Measurements from ENCODE around the gene TTLL3. TPM values are rescaled to one million over a fixed set of nuclear protein-coding genes. Genes with fewer than 3 reads are reported as not detected.
A peak's percentile ranks its signal among the peaks of the same experiment; 100 is the strongest.

TTLL3 gene
- total RNA-seq, 1 experiment from 2014 or later: 8.4 TPM

DNA sequence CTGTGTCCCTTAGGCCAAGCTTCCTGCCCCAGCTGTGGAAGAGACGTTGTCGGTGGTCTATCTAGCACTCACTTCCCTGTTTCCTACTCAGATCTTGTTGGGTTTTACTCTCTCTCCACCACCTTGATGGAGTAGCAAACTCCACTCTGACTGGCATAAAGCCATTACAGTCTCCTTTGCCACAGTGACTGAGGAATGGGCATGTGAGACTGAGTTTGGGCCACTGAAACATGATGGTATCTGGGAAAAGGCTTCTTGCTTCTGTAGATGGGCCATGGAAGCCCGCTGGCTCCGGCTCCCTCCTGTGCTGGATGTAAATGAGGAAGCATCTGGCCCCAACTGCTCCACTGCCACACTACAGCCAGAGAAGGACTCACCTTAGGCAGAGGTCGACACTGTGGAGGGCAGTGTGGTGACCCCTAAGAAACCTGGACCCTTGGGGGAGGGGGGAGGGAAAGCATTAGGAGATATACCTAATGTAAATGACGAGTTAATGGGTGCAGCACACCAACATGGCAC is 30.9 kb upstream of the TTLL3 start:
- 0 out of 2 replicates have a peak, but pooled peaks cover 3% of the 10 kb centered on the region for H3K36me3 ChIP-seq (ENCODE audit: low read depth, low read length)
- no peaks in the 10 kb centered on the region for H3F3A ChIP-seq (ENCODE audit: low read length, unreplicated experiment)
- DNase-seq (no peak), ATAC-seq (no peak)
- intact Hi-C loops (cut with micrococcal nuclease): loop anchor here (10.0 kb wide), 1 partner anchor 64 kb away; no protein-coding TSS in a partner anchor
- H3K4me1 ChIP-seq (ENCODE audit: insufficient read depth, low read length): no peaks in the 10 kb centered on the region
- no peak overlapping the region for H2AFZ ChIP-seq (ENCODE audit: low read length)
- no peaks in the 10 kb centered on the region for H3K27me3 ChIP-seq (ENCODE audit: low read length)
- POLR2A ChIA-PET (ENCODE audit: unreplicated experiment): no interaction called here
- no peak overlapping the region for H3K27ac ChIP-seq (ENCODE audit: low read length)
- no peaks in the 10 kb centered on the region for H3K9me3 ChIP-seq (ENCODE audit: low read length)
- H3K4me3 ChIP-seq (ENCODE audit: low read length): no peak overlapping the region
- CTCF ChIA-PET: no interaction called here
- BruUV-seq (replicated peaks): no TSS peak
- H3K79me2 ChIP-seq (ENCODE audit: low read length): no peaks in the 10 kb centered on the region
- no peak overlapping the region for H3K4me2 ChIP-seq (ENCODE audit: low read length)
- no peak overlapping the region for H3K9ac ChIP-seq (ENCODE audit: low read length)
- no peaks in the 10 kb centered on the region for H3K9me2 ChIP-seq (replicated peaks; ENCODE audit: low read length)
- H4K20me1 ChIP-seq (ENCODE audit: low read length): no peaks in the 10 kb centered on the region
- TF ChIP-seq EZH2phosphoT487 (IDR thresholded peaks at IDR 0.05; ENCODE audit: borderline replicate concordance, low read length): no peak
- TF ChIP-seq, protein P1, sequence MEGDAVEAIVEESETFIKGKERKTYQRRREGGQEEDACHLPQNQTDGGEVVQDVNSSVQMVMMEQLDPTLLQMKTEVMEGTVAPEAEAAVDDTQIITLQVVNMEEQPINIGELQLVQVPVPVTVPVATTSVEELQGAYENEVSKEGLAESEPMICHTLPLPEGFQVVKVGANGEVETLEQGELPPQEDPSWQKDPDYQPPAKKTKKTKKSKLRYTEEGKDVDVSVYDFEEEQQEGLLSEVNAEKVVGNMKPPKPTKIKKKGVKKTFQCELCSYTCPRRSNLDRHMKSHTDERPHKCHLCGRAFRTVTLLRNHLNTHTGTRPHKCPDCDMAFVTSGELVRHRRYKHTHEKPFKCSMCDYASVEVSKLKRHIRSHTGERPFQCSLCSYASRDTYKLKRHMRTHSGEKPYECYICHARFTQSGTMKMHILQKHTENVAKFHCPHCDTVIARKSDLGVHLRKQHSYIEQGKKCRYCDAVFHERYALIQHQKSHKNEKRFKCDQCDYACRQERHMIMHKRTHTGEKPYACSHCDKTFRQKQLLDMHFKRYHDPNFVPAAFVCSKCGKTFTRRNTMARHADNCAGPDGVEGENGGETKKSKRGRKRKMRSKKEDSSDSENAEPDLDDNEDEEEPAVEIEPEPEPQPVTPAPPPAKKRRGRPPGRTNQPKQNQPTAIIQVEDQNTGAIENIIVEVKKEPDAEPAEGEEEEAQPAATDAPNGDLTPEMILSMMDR (conservative IDR thresholded peaks at IDR 0.05; ENCODE audit: low read depth, low read length): no peak
- TF ChIP-seq EZH2 (IDR thresholded peaks at IDR 0.05; ENCODE audit: low read length, unreplicated experiment): no peak

DNA sequence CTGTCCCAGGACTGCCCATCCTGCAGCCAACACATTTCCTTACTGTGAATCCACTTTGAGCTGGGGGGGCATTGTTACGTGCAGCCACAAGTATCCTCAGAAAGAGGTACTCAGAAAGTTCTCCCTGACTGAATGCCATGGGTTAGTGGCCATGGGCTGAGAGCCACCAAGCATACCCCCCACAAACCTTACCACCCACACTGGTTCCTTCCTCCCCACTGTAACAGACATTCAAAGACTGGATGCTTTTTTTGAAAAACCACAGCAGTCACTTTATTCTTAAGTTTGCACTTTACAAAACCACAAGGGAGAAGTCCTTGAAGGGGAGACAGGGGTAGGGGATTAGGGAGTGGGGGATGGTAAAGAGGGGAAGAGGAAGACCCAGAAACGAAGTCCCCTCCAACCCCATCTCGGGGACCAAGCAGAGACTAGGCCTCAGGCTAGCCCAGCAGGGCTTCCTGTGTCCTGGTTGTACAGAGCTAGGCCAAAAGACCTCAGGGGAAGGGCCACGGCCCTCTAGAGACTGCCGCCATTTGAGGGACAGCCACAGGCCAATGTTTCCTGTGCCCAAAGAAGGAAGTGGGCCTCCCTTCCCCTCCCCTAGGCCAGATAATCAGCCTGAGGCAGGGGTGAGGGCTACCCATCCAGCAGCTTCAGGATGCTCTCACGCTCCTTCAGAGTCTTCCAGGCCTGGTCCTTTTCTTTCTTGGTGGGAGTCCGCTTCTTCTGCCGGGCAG is 30.2 kb upstream of the TTLL3 start:
- H3K27me3 ChIP-seq (ENCODE audit: low read length): no peaks in the 10 kb centered on the region
- H4K20me1 ChIP-seq (ENCODE audit: low read length): no peaks in the 10 kb centered on the region
- H3F3A ChIP-seq (ENCODE audit: low read length, unreplicated experiment): no peaks in the 10 kb centered on the region
- intact Hi-C loops (cut with micrococcal nuclease): loop anchor here (10.0 kb wide), 1 partner anchor 65 kb away; no protein-coding TSS in a partner anchor
- ChIA-PET CTCF (no interaction called here), POLR2A (ENCODE audit: unreplicated experiment) (no interaction called here)
- H3K79me2 ChIP-seq (ENCODE audit: low read length): no peaks in the 10 kb centered on the region
- BruUV-seq (replicated peaks): TSS peak; percentile 55
- H2AFZ ChIP-seq (ENCODE audit: low read length): no peak overlapping the region
- DNase-seq: no peak
- no peak overlapping the region for H3K27ac ChIP-seq (ENCODE audit: low read length)
- H3K9me3 ChIP-seq (ENCODE audit: low read length): no peaks in the 10 kb centered on the region
- H3K4me2 ChIP-seq (ENCODE audit: low read length): no peak overlapping the region
- H3K9ac ChIP-seq (ENCODE audit: low read length): no peak overlapping the region
- no peaks in the 10 kb centered on the region for H3K9me2 ChIP-seq (replicated peaks; ENCODE audit: low read length)
- H3K4me3 ChIP-seq (ENCODE audit: low read length): no peak overlapping the region
- no peaks in the 10 kb centered on the region for H3K4me1 ChIP-seq (ENCODE audit: insufficient read depth, low read length)
- TF ChIP-seq, protein P1 (conservative IDR thresholded peaks at IDR 0.05; ENCODE audit: low read depth, low read length): no peak
- TF ChIP-seq EZH2phosphoT487 (IDR thresholded peaks at IDR 0.05; ENCODE audit: borderline replicate concordance, low read length) (no peak), EZH2 (IDR thresholded peaks at IDR 0.05; ENCODE audit: low read length, unreplicated experiment) (no peak)
- 0 out of 2 replicates have a peak, but pooled peaks cover 3% of the 10 kb centered on the region for H3K36me3 ChIP-seq (ENCODE audit: low read depth, low read length)
- no peak for ATAC-seq

DNA sequence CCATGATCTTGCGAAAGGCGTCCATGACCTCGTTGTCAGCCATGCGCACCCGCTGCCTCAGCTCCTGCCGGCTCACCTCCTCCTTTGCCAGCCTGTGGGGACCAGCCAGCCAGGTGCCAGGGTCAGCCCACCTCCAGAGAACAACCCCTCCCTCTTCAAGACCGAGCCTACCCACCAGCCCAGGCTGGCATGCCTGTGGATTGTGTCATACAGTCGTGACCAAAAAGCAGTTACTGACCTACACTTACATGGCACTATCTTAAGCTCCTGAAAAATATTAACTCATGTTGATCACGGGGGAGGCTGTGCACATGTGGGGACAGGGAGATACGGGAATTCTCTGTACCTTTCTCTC is 29.6 kb upstream of the TTLL3 start:
- Histone ChIP-seq H3K9me3 (ENCODE audit: low read length) (no peaks in the 10 kb centered on the region), H3K4me3 (ENCODE audit: low read length) (no peak overlapping the region), H3K4me1 (ENCODE audit: insufficient read depth, low read length) (no peaks in the 10 kb centered on the region), H3K9ac (ENCODE audit: low read length) (no peak overlapping the region), H3K79me2 (ENCODE audit: low read length) (no peaks in the 10 kb centered on the region), H3K27me3 (ENCODE audit: low read length) (no peaks in the 10 kb centered on the region), H3K36me3 (ENCODE audit: low read depth, low read length) (0 out of 2 replicates have a peak, but pooled peaks cover 3% of the 10 kb centered on the region), H3K27ac (ENCODE audit: low read length) (no peak overlapping the region), H3K4me2 (ENCODE audit: low read length) (no peak overlapping the region), H3F3A (ENCODE audit: low read length, unreplicated experiment) (no peaks in the 10 kb centered on the region), H4K20me1 (ENCODE audit: low read length) (no peaks in the 10 kb centered on the region), H2AFZ (ENCODE audit: low read length) (no peak overlapping the region), H3K9me2 (replicated peaks; ENCODE audit: low read length) (no peaks in the 10 kb centered on the region)
- ATAC-seq (no peak), DNase-seq (no peak)
- CTCF ChIA-PET: no interaction called here
- POLR2A ChIA-PET (ENCODE audit: unreplicated experiment): no interaction called here
- no TSS peak for BruUV-seq (replicated peaks)
- intact Hi-C loops (cut with micrococcal nuclease): no loop called here
- no peak for TF ChIP-seq EZH2phosphoT487 (IDR thresholded peaks at IDR 0.05; ENCODE audit: borderline replicate concordance, low read length)
- no peak for TF ChIP-seq EZH2 (IDR thresholded peaks at IDR 0.05; ENCODE audit: low read length, unreplicated experiment)
- TF ChIP-seq, protein P1 (conservative IDR thresholded peaks at IDR 0.05; ENCODE audit: low read depth, low read length): no peak

All from PC-3 (cell line).